HL-60/S4 (cell line): Measurements from ENCODE around the gene POLR2B.
"Not testable (repeated sequence)": the region's sequence is repeated elsewhere in the genome, so short reads cannot be mapped to it uniquely, and the experiment has no call there.

Experiments
- in situ Hi-C: fragments of 300-500 bp; cut with MboI; formaldehyde crosslinking; loops from 2 replicates; pipeline ENCODE4 v1.14.3; 2022; ENCODE audit warnings: low sequenced_read_pairs

POLR2B gene

DNA sequence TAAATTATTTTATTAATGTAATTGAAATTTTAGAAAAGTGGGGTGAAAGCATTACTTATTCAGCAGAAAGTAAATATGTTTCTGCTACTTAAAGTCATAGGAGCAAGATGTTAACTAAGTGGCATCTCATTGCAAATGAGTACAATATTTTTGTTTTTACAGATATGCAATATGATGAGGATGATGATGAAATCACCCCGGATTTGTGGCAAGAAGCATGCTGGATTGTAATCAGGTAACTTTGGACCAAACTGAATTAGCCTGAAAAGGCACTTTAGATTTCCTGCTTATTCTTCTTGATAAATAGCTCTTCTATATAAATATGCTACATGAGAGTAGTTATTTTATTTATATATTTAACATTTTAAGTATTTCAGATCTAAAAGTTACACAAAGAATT, 7.5 kb downstream of the POLR2B start:
- in situ Hi-C loops: no loop called here

DNA sequence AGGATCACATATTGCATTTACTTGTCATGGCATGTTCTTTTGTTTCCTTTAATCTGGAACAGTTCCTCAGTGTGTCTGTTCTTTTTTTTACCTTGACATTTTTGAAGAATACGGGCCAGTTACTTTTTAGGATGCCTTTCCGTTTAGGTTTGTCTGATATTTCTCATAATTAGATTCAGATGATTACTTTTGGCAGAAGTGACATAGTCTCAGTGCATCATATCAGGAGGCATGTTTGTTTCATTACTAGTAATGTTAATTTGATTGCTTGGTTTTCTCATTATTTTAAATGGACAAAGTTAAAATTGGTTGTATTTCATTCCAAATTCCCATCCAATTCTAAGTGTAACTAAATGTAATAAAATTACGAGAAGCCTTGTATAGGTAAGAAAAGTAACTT, 8.3 kb downstream of the POLR2B start:
- in situ Hi-C loops: no loop called here

DNA sequence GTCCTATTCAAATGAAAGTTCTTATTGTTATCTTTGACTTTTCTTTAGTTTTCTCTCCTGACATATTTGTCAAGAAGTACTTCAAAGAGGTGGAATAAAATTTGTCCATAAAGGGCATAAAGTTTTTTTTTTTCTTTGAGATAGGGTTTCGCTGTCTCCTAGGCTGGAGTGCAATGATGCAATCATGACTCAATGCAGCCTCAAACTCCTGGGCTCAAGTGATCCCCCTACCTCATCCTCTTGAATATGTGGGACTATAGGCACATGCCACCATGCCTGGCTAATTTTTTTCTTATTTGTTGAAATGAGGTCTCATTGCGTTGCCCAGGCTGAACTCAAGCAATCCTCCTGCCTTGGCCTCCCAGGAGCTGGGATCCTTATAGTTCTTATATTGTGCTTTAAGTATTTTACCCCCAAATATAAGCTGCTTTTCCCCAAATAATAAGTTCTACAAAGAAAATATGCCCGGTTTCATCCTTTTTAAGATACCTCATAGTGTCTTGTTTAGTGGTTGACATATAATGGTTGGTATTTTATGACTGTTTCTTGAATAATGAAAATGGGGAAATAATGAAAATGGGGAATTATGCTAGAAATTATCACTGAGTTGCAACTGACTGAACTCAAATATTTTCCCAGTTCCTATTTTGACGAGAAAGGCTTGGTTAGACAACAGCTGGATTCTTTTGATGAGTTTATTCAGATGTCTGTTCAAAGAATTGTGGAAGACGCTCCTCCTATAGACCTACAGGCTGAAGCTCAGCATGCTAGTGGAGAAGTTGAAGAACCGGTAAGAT, 11.6 kb downstream of the POLR2B start:
- in situ Hi-C loops: no loop called here

DNA sequence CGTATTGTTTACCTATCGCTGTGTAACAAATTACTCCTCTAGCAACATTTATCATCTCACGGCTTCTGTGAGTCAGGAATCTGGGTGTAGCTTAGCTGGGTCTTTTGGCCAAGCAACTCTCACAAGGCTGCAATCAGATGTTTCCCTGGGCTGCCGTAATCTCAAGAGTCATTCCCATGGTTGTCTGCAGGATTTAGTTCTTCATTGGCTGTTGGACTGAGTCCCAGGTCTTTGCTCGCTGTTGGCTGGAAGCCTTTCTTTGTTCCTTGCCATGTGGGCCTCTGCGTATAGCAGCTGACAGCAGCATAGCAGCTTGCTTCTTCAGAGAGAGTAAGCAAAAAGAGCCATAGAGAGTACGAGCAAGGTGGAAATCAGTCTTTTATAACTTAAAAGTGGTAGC, 16.8 kb downstream of the POLR2B start:
- in situ Hi-C loops: no loop called here

DNA sequence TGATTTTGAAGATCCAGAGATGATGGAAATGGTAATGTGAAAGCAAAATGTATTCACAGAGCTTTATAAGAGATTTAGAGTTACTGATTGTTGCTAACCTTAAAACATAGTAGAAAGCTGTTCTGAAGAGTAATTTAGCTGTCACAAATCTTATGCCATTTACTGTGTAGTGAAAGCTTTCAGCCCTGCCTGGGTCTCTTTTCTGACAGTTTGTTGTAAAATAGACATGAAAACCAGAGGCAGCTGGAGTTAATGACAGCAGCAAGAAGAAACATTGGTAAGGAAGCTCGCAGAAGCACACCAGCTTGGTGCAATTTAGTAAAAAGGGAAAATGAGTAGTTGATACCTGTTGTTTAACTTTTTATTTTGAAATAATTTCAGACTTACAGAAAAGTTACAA, 21.1 kb downstream of the POLR2B start:
- in situ Hi-C loops: no loop called here

DNA sequence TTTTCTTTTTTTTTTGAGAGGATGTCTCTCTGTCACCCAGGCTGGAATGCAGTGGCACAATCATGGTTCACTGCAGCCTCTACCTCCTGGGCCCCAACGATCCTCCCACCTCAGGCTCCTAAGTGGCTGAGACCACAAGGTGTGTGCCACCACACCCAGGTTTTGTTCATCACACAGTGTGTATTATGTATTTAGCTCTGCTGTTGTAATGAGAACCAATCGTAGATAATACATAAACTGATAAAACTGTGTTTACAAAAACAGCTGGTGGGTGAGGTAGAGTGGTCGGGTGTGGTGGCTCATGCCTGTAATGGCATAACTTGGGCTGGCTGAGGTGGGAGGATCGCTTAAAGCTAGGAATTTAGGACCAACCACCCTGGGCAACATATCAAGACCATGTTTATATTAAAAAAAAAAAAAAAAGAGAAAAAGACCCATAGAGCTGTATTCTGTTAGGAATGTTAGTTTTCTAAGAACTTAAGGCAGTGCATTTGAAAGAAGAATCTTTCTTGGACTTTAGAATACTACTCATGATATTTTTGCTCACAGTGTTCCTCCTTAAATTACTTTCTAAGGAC, 34.9 kb downstream of the POLR2B start:
- in situ Hi-C loops: no loop called here

DNA sequence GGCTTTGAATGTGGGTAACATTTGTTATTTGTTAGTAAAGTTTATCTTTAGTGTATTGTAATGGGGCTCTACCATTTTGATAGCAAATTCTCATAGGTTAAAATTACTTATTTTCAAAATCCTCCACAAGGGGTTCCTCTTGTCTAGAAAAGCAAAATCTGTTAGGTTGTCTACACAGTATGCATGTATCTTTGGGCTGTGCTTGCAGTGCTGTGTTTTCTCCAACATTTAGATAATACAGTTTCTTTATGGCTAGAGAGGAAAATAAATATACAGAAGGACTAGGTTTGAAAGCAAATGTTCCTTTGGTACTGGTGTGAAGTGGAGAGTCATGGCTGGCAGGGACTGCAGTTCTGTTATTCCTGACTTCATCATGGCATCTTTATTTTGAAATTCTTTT, 40.3 kb downstream of the POLR2B start:
- in situ Hi-C loops: no loop called here

DNA sequence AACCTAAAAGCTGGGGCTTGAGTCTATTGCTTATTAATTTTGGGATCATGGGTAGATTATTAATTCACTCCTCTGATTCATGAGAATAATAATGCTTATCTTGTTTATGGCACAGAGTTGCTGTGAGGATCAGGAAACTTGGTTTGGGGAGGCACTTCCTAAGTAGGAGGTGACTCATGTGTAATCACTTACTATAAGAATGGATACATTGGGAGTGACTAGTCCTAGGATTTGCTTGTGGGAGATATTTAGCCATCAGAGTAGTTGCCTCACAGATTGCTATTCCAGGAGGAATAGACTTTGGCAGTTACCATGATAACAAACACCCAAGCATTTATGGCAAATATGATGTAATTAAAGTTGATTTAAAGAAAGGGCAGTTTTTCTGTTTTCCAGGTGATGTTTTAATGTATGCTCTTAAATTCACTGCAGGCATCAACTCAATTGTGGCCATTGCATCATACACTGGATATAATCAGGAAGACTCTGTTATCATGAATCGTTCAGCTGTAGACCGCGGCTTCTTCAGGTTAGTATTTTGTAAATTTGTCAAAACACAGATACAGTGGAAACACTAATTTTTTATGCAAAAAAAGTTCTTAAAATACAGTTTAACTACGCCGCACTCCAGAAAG, 41.9 kb downstream of the POLR2B start:
- in situ Hi-C loops: no loop called here

DNA sequence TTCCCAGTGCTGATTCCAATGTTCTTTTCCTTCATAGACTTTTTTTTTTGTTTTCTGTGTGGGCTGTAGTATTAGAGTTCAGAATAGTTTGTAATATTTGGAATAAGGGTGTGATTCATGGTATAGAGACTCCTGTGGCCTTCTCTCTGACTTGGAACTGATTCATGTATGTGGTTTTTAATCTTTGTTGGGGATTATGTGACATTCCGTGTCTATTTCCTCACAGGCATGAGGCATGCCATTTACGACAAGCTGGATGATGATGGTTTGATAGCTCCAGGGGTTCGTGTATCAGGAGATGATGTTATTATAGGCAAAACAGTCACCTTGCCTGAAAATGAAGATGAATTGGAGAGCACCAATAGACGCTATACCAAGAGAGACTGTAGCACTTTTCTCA, 44.4 kb downstream of the POLR2B start:
- in situ Hi-C loops: no loop called here

DNA sequence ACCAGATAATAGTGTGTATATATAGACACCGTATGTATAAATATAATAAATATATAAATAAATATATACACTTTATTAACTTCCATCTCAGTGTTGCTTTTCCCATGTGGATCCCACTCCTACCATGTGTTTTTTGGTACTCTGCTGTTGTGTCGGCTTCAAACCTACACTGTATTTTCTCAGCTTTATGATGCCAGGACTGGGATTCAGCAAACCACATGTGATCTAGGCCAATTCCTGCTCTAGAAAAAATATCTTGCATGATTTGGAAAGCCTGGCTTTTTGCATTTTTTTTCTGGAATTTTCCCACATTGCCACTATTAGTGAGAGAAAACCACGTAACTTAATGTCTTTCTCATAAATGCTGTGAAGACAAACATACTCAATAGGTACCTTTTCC, 55.8 kb downstream of the POLR2B start:
- in situ Hi-C loops: no loop called here

DNA sequence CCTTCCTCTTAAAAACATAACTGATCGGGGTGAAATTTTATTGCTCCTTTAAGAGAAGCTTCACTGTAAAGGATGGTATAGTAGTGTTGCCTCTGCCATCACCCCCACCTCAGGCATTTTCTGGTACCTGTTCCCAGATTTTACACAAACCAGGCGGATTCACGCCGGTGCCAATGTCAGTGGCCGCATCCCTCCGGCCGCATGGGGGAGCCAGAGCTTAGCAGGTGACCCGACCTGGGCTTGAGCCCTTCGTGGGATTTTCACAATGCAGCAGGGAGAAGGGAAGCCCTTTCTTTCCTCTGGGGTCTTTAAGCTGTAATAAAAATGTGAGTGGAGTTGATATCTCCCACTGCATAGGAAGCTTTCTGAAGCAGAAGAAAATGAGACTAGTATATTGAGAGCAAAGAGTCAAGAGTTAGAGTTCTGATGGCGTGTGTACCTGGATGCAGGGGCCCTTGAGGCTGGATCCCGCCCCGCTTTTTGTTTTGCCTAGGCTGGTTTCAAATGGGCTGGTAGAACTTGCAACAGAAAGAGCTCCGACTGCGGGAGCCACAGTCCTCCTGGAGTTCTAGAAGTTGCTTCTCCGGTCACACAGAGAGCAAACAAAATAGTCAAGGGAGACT, 59.4 kb downstream of the POLR2B start:
- in situ Hi-C loops: no loop called here

DNA sequence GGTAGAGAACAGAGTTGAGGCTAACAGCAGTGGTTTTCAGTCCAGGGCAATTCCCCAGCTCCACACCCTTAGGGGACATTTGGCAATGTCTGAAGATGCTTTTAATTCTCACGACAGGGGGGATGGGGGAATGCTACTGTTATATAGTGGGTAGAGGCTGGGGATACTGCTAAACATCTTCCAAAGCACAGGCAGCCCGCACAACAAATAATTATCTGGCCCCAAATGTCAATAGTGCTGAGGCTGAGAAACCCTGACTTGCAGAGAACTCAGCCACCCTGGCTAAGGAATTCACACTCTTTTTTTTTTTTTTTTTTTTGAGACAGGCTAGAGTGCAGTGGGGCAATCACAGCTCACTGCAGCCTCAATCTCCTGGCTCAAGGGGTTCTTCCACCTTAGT, 60.6 kb downstream of the POLR2B start:
- in situ Hi-C loops: no loop called here

DNA sequence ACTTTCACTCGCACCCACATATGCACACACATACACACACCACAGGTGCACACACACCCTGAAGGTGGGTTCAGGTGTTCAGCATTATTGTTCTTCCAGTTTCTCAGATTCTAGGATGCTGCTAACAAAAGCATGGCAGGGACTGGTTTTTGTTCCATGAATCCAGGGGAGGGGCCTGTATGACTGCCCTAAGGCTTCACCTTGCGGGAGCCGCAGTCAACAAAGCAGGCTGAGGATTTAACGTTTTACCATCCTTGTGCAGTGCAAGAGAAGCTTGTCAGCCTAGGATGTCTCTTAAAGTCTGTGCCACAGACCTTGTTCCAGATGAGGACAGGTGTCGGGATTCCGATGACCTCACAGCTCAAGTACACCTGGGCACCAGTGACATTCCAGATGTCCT, 61.8 kb downstream of the POLR2B start:
- in situ Hi-C loops: no loop called here

DNA sequence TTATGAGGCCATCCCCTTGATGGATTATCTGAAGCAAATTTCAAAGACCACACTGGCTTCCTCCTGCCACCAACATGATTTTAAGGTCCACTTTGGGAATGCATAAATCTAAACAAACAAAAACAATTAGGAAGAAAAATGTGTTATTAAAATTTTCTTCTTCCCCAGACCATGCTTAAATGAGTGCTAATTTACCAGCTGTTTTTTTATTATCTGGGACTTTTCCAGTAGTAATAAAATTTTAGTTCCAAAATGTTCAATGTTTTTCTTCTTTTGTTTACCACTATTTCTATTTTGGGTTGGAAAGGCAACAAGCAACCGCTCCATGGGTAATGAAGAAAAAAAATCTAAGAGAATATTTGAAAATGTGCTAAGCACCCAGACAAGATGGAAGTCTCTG, 62.3 kb downstream of the POLR2B start:
- in situ Hi-C loops: no loop called here

DNA sequence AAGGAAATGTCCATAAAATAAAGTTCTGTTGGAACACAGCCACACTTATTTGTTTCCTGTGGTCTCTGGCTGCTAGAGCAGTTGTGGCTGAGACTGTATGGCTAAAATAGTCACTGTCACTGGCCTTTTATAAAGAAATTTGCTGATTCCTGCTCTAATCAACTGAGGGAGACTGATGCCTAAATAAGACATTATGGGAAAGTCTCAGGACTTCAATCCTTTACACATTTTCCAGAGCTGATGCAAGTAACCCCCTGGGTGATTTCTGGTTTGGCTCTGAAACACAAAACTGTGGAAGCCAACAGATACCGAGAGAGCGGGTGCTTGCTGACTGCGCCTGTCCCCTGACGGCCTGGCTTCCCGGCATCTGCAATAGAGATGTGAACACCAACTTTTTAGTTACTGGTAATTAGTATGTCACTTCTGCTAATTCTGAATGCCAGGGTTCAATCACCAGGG, 64.0 kb downstream of the POLR2B start:
- in situ Hi-C loops: no loop called here

DNA sequence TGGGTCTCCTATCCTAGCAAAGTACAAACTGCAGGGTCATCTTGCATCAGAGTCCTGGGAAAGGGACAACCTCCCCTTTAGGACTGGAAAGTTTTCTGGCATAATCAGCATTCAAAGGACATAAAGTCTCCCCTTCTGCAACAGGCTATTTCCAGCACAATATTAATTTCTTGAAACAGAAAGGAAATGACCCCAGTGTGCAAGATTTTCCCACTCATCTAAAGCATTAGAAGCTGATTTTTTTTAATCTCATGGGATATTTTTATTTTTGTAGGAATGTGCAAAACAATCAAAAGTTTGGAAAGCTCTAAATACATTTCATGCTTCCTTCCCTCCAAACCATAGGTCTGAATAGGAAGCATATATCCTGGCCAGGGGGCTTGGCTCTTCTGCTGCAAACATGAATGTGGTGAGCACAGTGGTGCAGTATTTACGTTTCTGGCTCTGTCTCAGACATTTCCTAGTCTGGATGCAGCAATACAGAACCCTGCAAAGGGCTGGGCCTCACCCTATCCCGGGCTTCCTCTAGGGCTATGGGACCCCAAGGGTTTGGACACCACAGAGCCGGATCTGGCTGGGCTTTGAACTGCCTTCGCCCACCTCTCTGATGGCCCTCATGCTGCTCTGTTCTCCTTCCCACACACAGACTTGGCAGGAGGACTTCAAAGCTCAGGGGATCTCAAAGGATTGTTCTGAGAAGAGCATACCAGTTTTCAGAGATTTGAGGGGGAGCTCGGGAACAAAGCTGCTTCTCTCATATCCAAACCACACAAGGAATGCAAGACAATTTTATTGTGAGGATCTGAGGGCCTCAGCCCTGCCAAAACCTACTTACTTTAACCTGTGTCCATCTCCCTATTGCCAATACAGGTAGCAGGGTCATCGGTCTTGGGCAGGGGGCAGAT, 64.9 kb downstream of the POLR2B start:
- in situ Hi-C loops: no loop called here

DNA sequence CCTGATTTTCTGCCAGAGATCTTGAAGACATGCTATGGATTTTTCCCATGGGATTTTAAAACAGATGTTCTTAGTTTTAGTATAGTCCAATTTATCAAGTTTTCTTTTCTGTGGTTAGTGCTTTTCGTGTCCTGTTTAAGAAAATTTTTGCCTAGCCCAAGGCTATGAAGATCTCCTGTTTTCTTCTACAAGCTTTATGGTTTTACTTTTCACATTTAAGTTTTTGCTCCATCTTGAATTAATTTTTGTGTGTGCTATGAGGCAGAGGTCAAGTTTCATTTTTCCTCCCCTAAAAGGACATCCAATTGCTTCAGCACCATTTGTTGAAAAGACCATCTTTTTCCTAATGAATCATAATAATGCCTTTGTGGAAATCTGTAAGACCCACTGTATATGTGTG, 65.6 kb downstream of the POLR2B start:
- in situ Hi-C loops: no loop called here

DNA sequence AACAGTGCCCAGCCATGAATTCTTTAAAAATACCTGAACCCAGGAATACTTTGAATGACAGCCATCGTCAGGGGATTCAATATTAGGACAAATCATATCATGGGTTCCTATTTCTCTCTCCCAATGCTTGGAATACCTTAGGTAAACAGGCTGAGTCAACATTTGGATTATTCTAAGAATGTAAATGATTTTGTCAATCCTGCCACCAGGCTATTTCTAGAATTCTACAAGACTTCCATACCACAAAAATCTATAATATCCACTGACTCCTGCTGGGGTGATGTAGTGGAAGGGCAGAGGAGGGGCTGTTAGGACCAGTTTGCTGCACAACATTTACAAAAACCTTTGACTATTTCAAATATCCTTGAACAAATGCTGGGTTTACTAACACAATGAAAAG, 66.3 kb downstream of the POLR2B start:
- in situ Hi-C loops: no loop called here

DNA sequence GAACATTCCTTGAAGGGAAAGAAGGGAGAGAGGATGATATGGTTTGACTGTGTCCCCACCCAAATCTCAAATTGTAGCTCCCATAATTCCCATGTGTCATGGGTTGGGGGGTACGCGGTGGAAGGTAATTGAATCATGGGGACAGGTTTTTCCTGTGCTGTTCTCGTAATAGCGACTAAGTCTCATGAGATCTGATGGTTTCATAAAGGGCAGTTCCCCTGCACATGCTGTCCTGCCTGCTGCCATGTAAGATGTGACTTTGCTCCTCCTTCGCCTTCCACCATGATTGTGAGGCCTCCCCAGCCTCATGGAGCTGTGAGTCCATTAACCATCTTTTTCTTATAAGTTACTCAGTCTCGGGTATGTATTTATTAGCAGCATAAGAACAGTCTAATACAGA, 68.3 kb downstream of the POLR2B start:
- in situ Hi-C loops: not testable (repeated sequence)

DNA sequence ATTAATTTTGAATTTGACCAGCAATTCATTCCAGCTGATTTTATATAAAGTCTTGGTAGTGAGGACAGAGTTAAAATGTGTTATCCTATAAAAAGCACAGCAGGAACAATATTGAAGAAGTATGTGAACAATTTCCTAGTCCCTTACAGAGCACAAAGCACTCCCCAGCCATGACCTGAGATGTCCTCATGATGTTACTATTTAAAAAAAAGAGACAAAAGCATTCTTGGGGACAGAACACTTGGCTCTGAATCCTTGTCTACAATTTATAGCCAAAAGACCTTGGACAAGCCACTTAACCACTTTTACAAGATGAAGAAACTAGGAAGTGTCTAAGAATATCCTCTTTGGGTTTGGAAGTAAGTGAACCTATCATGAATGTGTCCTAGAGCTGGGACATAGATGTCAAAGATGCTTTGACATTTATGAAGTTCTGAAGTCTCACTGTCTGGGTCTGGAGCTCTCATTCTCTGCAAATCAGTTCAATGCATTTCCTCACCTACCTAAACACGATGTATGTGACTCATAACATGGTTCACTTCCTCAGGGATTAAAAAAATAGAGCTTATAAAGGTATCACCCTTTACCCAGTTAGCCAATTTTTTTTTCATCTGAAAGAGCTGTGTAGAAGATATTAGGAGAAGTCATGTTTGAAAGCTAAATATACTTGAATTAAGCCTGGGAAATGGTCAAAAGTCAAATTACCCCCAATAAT, 70.1 kb downstream of the POLR2B start:
- in situ Hi-C loops: no loop called here
